Central memory CD8-positive, alpha-beta T cell (primary cell): Measurements from ENCODE around the gene SPRR2D.
"Not testable (repeated sequence)": the region's sequence is repeated elsewhere in the genome, so short reads cannot be mapped to it uniquely, and the experiment has no call there.

Experiments used
- ATAC-seq: fragments of 150-1000 bp; cut with Tn5 transposase; replicated peaks from 2 replicates; pipeline ENCODE4 v1.10.0; 2022; ENCODE audit warnings: mild to moderate bottlenecking, moderate FRiP score, moderate number of reproducible peaks; ENCODE audit not compliant: poor library complexity, severe bottlenecking; ENCODE audit errors: extremely low read depth
- DNase-seq, 2 donors: peaks; one replicate each; pipeline ENCODE4 v3.0.0; 2021; ENCODE audit warnings: low spot score in 2 of 2
- H3K27ac Mint-ChIP-seq: one replicate; pipeline ENCODE4 v1.8.0; 2022; ENCODE audit warnings: low read depth, mild to moderate bottlenecking, moderate library complexity, mixed read lengths
- H3K27me3 Mint-ChIP-seq: one replicate; pipeline ENCODE4 v1.8.0; 2022; ENCODE audit warnings: mixed read lengths
- H3K36me3 Mint-ChIP-seq: one replicate; pipeline ENCODE4 v1.8.0; 2022; ENCODE audit warnings: mild to moderate bottlenecking, moderate library complexity, mixed read lengths; ENCODE audit not compliant: insufficient read depth
- H3K4me1 Mint-ChIP-seq: one replicate; pipeline ENCODE4 v1.8.0; 2022; ENCODE audit warnings: mixed read lengths
- H3K4me3 Mint-ChIP-seq: one replicate; pipeline ENCODE4 v1.8.0; 2022; ENCODE audit warnings: mild to moderate bottlenecking, moderate library complexity, mixed read lengths
- H3K9me3 Mint-ChIP-seq: one replicate; pipeline ENCODE4 v1.8.0; 2022; ENCODE audit warnings: mixed read lengths

The SPRR2D gene

DNA sequence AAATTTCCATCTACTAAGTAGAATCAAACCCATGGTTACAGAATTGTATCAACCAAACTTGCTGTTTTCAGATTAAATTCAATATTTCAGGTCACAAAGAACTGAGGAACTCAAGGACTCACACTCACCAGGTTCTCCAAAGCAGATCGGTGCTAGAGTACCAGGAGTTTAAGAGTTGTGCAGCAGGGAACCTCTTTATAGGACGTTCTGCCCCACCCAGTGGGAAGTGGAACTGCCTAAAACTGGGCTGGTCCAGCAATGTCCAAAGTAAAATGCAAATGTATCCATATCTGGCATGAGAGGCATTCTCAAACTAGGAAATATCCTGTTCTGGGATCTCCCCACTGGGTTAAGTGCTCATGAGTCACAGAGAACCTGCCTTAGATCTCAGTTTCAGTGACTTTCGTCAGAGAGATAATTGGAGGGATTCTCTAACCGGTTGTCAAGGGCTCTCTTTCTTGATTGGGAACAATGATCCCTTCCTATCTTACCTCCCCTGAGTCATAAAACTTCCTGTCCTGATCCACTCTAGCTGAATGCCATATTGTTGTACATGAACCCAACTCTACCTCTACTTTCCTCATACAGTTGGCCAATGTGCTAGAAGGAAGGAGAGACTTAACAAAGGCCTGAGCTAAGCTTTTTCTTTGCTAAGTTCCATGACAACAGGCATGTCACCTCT is at the start of gene SPRR2D:
Gene SPRR2D (minus strand): TSS at position 171 of the 682 bp plus-strand sequence. CDS start 774 bp downstream, outside the sequence.
- Mint-ChIP-seq H3K4me3 (no peak within 1 kb of the TSS), H3K4me1 (no peaks in the 10 kb centered on the region), H3K9me3 (no peaks in the 10 kb centered on the region), H3K27ac (no peak within 1 kb of the TSS), H3K27me3 (peaks cover 94% of the 10 kb centered on the region), H3K36me3 (no peaks in the 10 kb centered on the region)
- no peak for DNase-seq
- no peak for ATAC-seq

DNA sequence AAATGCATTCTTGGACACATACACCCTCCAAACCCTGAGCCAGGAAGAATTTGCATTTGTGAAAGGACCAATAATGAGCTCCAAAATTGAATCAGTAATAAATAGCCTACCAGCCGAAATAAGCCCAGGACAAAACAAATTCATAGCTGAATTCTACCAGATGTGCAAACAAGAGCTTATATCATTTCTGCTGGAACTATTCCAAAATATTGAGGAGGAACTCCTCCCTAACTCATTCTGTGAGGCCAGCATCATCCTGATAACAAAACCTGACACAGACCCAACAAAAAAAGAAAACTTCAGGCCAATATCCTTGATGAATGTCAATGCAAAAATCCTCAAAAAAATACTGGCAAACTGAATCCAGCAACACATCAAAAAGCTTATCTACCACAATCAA is 46.7 kb upstream of the SPRR2D start:
- Mint-ChIP-seq H3K9me3 (no peaks in the 10 kb centered on the region), H3K4me1 (no peaks in the 10 kb centered on the region), H3K36me3 (no peaks in the 10 kb centered on the region), H3K27me3 (peaks cover 70% of the 10 kb centered on the region), H3K4me3 (no peak overlapping the region), H3K27ac (no peak overlapping the region)
- DNase-seq, result no peak
- no peak for ATAC-seq

DNA sequence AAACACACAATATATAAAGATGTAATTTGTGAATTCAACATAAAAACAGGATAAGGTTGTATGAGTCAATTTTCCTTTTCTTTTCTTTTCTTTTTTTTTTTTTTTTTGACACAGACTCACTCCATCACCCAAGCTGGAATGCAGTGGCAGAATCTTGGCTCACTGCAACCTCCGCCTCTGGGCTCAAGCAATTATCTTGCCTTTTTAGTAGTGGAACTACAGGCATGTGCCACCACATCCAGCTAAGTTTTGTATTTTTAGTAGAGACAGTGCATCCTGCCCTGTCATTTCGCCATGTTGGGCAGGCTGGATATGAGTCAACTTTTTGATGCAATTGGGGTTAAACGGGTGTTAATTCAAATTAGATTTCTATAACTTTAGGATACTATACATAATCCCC is 40.8 kb upstream of the SPRR2D start:
- ATAC-seq (no peak), DNase-seq (no peak)
- Mint-ChIP-seq H3K4me3 (no peak overlapping the region), H3K4me1 (no peaks in the 10 kb centered on the region), H3K27me3 (peaks cover 58% of the 10 kb centered on the region), H3K36me3 (no peaks in the 10 kb centered on the region), H3K27ac (no peak overlapping the region), H3K9me3 (peaks cover 6% of the 10 kb centered on the region)

DNA sequence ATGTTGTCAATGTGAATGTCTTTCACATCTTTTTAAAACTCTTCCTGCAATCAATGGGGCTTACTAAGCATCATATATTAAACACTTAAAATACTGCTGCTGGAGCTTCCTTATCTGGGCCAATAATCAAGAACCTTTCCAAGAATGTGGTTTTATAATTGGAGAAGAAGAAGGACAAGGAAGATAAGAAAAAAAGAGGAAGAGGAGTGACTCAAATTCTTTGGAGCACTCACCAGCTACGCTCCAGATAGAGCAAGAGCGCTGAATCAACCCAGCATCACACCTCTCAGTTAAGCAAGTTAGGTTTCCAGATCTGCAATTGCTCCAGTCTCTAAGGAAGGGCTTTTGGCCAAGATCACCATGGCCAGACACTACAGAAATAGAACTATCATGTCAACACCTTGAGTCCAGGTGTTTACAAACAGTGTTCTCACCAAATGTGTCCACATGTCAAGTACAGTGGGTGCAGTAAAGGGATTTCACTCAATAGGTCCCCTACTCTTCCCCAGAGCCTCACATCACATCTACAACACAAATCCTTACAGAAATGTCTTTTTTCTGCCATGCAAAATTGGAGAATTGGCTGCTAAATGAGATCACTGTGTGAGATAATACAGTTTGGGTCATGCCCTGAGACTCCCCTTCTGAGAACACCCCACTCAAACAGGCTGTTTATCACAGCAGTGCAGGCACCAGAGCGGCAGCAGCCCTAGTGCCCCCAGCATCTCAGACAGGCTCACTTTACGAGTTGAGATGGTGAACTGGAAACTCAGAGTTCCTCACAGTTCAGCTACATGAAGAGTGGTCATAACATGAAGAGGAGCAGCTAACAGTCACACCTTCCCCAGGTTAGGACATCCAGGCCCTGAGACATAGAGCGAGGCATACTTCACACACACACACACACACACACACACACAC is 32.1 kb upstream of the SPRR2D start:
- Mint-ChIP-seq H3K27ac (no peak overlapping the region), H3K9me3 (no peaks in the 10 kb centered on the region), H3K36me3 (no peaks in the 10 kb centered on the region), H3K27me3 (peaks cover 28% of the 10 kb centered on the region), H3K4me3 (no peak overlapping the region), H3K4me1 (no peaks in the 10 kb centered on the region)
- no peak for ATAC-seq
- no peak for DNase-seq

DNA sequence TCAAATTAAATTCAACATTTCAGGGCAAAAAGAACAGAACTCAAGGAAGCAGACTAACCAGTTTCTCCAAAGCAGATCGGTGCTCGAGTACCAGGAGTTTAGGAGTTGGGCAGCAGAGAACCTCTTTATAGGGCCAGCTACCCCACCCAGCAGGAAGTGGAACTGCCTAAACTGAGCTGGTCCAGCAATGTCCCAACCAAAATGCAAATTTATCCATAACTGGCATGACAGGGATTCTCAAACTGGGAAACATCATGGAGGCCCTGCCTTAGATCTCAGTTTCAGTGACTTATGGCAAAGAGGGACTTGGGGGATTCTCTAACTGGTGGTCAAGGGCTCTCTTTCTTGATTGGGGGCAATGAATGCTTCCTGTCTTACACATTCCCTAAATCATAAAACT is 30.6 kb upstream of the SPRR2D start, which contains the start of gene SPRR2B:
Gene SPRR2B (minus strand): TSS at position 101 of the 400 bp plus-strand sequence. CDS start 772 bp downstream, outside the sequence.
- Mint-ChIP-seq H3K27me3 (peaks cover 36% of the 10 kb centered on the region), H3K9me3 (no peaks in the 10 kb centered on the region), H3K27ac (no peak within 1 kb of the TSS), H3K4me1 (no peaks in the 10 kb centered on the region), H3K4me3 (no peak within 1 kb of the TSS), H3K36me3 (no peaks in the 10 kb centered on the region)
- DNase-seq, result no peak
- ATAC-seq, result no peak

DNA sequence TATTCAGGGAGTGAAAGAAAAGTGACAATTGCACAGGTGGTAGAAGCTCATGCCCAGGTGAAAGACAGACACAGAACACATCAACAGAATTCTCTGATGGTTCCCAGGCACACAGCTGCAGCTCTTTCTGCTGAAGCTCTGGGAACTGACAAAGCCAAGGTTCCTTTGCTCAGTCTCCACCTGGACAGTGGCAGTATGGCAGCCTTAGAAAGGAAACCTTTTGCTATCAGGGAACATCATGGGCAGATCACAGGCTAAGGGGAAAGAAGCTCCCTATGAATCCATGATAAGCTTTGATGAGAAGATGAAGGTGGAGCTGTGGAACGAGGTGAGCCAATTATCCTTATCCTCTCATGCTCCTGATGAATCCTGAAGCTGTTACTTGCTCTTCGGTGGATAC is 29.3 kb upstream of the SPRR2D start:
- Mint-ChIP-seq H3K9me3 (no peaks in the 10 kb centered on the region), H3K36me3 (no peaks in the 10 kb centered on the region), H3K4me3 (no peak overlapping the region), H3K27ac (no peak overlapping the region), H3K27me3 (peaks cover 47% of the 10 kb centered on the region), H3K4me1 (no peaks in the 10 kb centered on the region)
- DNase-seq (no peak), ATAC-seq (no peak)

DNA sequence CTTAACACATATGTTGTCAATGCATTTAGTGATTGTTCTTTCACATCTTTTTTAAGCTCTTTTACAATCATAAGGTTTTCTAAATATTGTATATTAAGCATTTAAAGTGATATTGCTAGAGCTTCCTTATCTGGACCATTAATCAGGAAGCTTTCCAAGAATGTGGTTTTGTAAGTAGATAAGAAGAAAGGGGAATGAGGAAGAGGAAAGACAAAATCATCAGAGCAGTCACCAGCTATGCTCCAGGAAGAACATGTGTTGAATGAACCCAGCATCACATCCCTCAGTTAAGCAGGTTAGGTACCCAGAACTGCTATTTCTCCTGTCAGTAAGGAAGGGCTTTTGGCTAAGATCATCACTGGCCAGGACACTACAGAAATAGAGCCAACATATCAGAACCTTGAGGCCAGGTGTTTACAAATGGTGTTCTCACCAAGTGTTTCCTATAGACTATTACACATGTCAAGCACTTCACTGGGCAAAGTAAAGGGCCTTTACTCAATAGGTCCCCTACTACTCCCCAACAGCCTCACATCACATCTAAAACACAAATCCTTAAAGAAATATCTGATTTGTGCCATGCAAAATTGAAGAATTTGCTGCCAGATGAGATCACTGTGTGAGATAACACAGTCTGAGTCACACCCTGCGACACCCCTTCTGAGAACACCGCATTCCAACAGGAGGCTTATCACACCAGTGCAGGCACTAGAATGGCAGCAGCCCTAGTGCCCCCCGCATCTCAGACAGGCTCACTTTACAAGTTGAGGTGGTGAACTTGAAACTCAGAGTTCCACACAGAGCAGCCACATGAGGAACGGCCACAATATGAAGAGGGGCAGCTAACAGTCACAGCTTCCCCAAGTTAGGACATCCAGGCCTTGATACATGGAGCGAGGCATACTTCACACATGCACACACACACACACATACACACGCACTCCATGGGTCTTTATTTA is 18.2 kb upstream of the SPRR2D start:
- DNase-seq (no peak), ATAC-seq (no peak)
- Mint-ChIP-seq H3K27ac (no peak overlapping the region), H3K36me3 (no peaks in the 10 kb centered on the region), H3K4me1 (no peaks in the 10 kb centered on the region), H3K27me3 (peaks cover 70% of the 10 kb centered on the region), H3K9me3 (no peaks in the 10 kb centered on the region), H3K4me3 (no peak overlapping the region)

DNA sequence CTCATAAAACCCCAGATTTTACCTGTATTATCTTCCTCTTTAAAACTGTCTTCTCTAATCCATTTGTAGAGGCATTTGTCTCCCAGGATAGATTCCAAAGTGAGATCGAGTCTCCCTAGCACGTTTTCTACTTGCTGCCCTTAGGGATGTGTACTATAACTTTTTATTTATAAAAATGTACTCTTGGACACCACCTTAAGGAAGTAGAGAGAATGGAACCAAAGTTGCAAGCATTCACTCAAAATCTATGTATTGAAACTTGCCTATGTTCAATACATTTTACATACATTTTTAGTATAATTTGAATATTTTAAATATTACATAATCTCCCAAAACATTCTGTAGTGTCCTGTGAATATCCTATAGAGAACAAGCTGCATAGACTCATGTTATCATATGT is 17.2 kb upstream of the SPRR2D start:
- Mint-ChIP-seq H3K9me3 (no peaks in the 10 kb centered on the region), H3K4me1 (no peaks in the 10 kb centered on the region), H3K36me3 (no peaks in the 10 kb centered on the region), H3K27me3 (peaks cover 72% of the 10 kb centered on the region), H3K27ac (no peak overlapping the region), H3K4me3 (no peak overlapping the region)
- DNase-seq, result no peak
- no peak for ATAC-seq

DNA sequence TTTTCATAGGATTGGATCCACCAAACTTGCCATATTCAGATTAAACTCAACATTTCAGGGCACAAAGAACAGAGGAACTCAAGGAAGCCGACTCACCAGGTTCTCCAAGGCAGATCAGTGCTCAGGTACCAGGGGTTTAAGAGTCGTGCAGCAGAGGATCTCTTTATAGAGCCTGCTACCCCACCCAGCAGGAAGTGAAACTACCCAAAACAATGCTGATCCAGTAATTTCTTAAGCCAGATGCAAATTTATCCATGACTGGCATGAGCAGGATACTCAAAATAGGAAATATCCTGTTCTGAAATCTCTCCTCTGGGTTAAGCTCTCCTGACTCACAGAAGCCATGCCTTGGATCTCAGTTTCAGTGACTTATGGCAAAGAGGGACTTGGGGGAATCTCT is 16.5 kb upstream of the SPRR2D start, which contains the start of gene SPRR2A:
Gene SPRR2A (minus strand): TSS at position 138 of the 400 bp plus-strand sequence. CDS start 777 bp downstream, outside the sequence.
- Mint-ChIP-seq H3K27me3 (peaks cover 77% of the 10 kb centered on the region), H3K27ac (no peak within 1 kb of the TSS), H3K9me3 (no peaks in the 10 kb centered on the region), H3K36me3 (no peaks in the 10 kb centered on the region), H3K4me3 (no peak within 1 kb of the TSS), H3K4me1 (no peaks in the 10 kb centered on the region)
- ATAC-seq, result no peak
- DNase-seq, result no peak

DNA sequence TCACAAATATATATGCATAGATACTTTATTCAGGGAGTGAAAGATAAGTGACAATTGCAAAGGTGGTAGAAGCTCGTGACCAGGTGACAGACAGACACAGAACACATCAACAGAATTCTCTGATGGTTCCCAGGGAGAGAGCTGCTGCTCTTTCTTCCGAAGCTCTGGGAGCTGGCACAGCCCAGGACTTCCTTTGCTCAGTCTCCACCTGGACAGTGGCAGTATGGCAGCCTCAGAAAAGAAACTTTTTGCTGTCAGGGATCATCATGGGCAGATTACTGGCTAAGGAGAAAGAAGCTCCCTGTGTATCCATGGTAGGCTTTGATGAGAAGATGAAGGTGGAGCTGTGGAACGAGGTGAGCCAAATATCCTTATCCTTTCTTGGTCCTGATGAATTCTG is 15.2 kb upstream of the SPRR2D start:
- peaks cover 81% of the 10 kb centered on the region for H3K27me3 Mint-ChIP-seq

DNA sequence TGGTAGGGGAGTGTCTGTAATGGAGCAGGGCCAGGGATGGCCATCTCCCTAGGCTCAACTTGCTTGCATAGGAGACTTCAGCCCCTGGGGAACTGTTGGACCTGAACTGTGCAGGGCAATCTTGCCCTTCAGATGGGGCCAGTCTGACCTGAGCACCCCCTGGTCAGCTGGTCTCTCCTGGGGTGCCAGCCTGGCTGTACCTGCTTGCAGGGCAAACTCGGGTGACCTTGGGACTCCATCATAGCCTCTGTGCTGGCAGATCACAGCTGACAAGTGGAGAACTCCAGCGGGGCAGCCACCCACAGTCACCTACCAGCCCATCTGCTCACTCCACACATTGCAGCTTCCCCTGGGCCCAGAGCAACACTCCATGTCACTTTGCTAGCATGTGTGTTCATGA is 8.3 kb upstream of the SPRR2D start:
- DNase-seq (no peak), ATAC-seq (no peak)
- H3K27ac Mint-ChIP-seq, result no peak overlapping the region
- no peak overlapping the region for H3K4me3 Mint-ChIP-seq
- H3K9me3 Mint-ChIP-seq, result no peaks in the 10 kb centered on the region
- H3K36me3 Mint-ChIP-seq, result no peaks in the 10 kb centered on the region
- peaks cover 80% of the 10 kb centered on the region for H3K27me3 Mint-ChIP-seq
- no peaks in the 10 kb centered on the region for H3K4me1 Mint-ChIP-seq

More for the DNA sequence above, 15.2 kb upstream of the SPRR2D start:
- H3K4me1 Mint-ChIP-seq, H3K9me3 Mint-ChIP-seq, H3K27ac Mint-ChIP-seq, H3K4me3 Mint-ChIP-seq, H3K36me3 Mint-ChIP-seq, DNase-seq, ATAC-seq: not testable (repeated sequence)

DNA sequence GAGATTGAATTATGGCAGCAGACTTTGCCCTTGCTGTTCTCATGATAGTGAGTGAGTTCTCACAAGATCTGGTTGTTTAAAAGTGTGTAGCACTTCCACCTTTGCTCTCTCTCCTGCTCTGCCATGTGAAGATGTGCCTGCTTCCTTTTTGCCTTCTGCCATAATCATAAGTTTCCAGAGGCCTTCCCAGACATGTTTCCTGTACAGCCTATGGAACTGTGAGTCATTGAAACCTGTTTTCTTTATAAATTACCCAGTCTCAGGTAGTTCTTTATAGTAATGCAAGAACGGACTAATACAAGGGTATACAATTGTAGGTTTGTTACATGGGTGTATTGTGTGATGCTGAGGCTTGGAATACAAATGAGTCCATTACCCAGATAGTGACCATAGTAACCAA is 5.7 kb downstream of the SPRR2D start:
- peaks cover 69% of the 10 kb centered on the region for H3K27me3 Mint-ChIP-seq
- no peaks in the 10 kb centered on the region for H3K9me3 Mint-ChIP-seq
- DNase-seq, result no peak

More for the DNA sequence above, 5.7 kb downstream of the SPRR2D start:
- no peak for ATAC-seq
- Mint-ChIP-seq H3K27ac (no peak overlapping the region), H3K4me1 (no peaks in the 10 kb centered on the region), H3K4me3 (no peak overlapping the region), H3K36me3 (no peaks in the 10 kb centered on the region)
